Activated CD8-positive, alpha-beta memory T cell treated with anti-CD3 and anti-CD28 coated beads for 48 hours (primary cell): Measurements from ENCODE around the gene MDGA2.
"Not testable (repeated sequence)": the region's sequence is repeated elsewhere in the genome, so short reads cannot be mapped to it uniquely, and the experiment has no call there.

ENCODE experiments used
- DNase-seq, 3 experiments: peaks; one replicate each; pipeline ENCODE4 v3.0.0-alpha.2; 2020; ENCODE audit warnings: low read depth in 2 of 3, low spot score in 2 of 3

The MDGA2 gene

GRCh38 chr14:46985529-46986380, 689.6 kb downstream of the MDGA2 start:
- DNase-seq = no peak

GRCh38 chr14:46973295-46973694, 702.1 kb downstream of the MDGA2 start:
- no peak for DNase-seq

GRCh38 chr14:46964378-46964777, 711.0 kb downstream of the MDGA2 start:
- no peak for DNase-seq

- DNase-seq = no peak
Measured at GRCh38 chr14:46951103-46951502, 724.3 kb downstream of the MDGA2 start.

GRCh38 chr14:46940611-46941010, 734.8 kb downstream of the MDGA2 start:
- DNase-seq = no peak

- no peak for DNase-seq
Measured at GRCh38 chr14:46920542-46920941, 754.9 kb downstream of the MDGA2 start.

GRCh38 chr14:46915539-46915938, 759.9 kb downstream of the MDGA2 start:
- not testable (repeated sequence) for DNase-seq

GRCh38 chr14:46902837-46903236, 772.6 kb downstream of the MDGA2 start:
- no peak for DNase-seq

- DNase-seq = no peak
Measured at GRCh38 chr14:46894476-46894875, 780.9 kb downstream of the MDGA2 start.

GRCh38 chr14:46887144-46887543, 788.3 kb downstream of the MDGA2 start:
- no peak for DNase-seq

- no peak for DNase-seq
Measured at GRCh38 chr14:46885566-46885965, 789.8 kb downstream of the MDGA2 start.

GRCh38 chr14:46861753-46862152, 813.7 kb downstream of the MDGA2 start:
- DNase-seq = no peak

- DNase-seq = no peak
Measured at GRCh38 chr14:46840944-46841720, 834.3 kb downstream of the MDGA2 start.

GRCh38 chr14:46820291-46820690, 855.1 kb downstream of the MDGA2 start:
- DNase-seq = no peak

GRCh38 chr14:46819117-46819516, 856.3 kb downstream of the MDGA2 start:
- no peak for DNase-seq

- DNase-seq = no peak
Measured at GRCh38 chr14:46818147-46818546, 857.3 kb downstream of the MDGA2 start.

GRCh38 chr14:46793144-46793543, 882.3 kb downstream of the MDGA2 start:
- no peak for DNase-seq
